K562 (cell line): ENCODE results near the gene GNRH2. TPM values are rescaled to one million over a fixed set of nuclear protein-coding genes. Genes with fewer than 3 reads are reported as not detected.

Experiments used
- ATAC-seq: fragments of 200-7000 bp; cut with Tn5 transposase; 3 replicates; pipeline ENCODE4 v1.9.1; 2020; ENCODE audit warnings: moderate library complexity
- BruUV-seq: library from RNA; stranded (reverse); fragments of 400-500 nt; replicated peaks from 2 replicates; lab custom pipeline; 2021; lab: Mats Ljungman, UMichigan
- CTCF ChIA-PET: fragments of 300-600 bp; formaldehyde crosslinking; extraction: SDS; loops from one replicate; lab custom pipeline; 2021; ENCODE audit warnings: low intra/inter-chr PET ratio; lab: Yijun Ruan, JAX
- POLR2A ChIA-PET: fragments of 300-600, 350-650 bp; sonication (Branson Sonifier 250); formaldehyde crosslinking; extraction: SDS; loops from one replicate; lab custom pipeline; 2021; ENCODE audit warnings: antibody characterized with exemption, inconsistent platforms; lab: Yijun Ruan, JAX
- DNase-seq, 4 experiments: peaks; one replicate each; pipeline versions ENCODE4 v3.0.0 to v3.0.0-alpha.2; 2011 to 2018; ENCODE audit warnings: low spot score in 3 of 4, mixed read lengths in 3 of 4; ENCODE audit errors: extremely low read depth in 1 of 4
- FAIRE-seq: peaks from 2 replicates; lab custom pipeline; 2011; peaks lifted over from hg19 to GRCh38; lab: Jason Lieb, UNC
- H2AFZ ChIP-seq: 2 replicates; pipeline ENCODE4 v1.6.0; 2011; ENCODE audit warnings: low read depth, low read length, control low read depth, inconsistent platforms
- H3K27ac ChIP-seq: fragments of 200-600 bp; 3 replicates; pipeline ENCODE4 v1.8.0; 2011; ENCODE audit warnings: low read depth, mild to moderate bottlenecking, control low read depth, inconsistent platforms, low read length, moderate library complexity, mixed read lengths; ENCODE audit errors: extremely low read depth
- H3K27me3 ChIP-seq, 2 experiments: fragments of 300-600 bp in 1 of 2; 2 replicates in 1 of 2; 3 replicates in 1 of 2; pipeline versions ENCODE4 v1.6.0 to v1.8.0; 2011; ENCODE audit warnings: inconsistent platforms in 2 of 2, low read length in 2 of 2, mild to moderate bottlenecking in 1 of 2, mixed read lengths in 1 of 2, moderate library complexity in 1 of 2; ENCODE audit not compliant: control insufficient read depth in 2 of 2, insufficient read depth in 2 of 2
- H3K36me3 ChIP-seq: fragments of 300-600 bp; 3 replicates; pipeline ENCODE4 v1.8.0; 2011; ENCODE audit warnings: mild to moderate bottlenecking, low read length, inconsistent platforms; ENCODE audit not compliant: control insufficient read depth, insufficient read depth
- H3K4me1 ChIP-seq, 2 experiments: fragments of 200-600 bp in 1 of 2; replicated peaks in 1 of 2; 2 replicates in 1 of 2; 3 replicates in 1 of 2; pipeline versions ENCODE4 v1.5.1 to v1.8.0; 2011; ENCODE audit warnings: inconsistent platforms in 2 of 2, low read length in 2 of 2, mild to moderate bottlenecking in 1 of 2, mixed read lengths in 1 of 2, moderate library complexity in 1 of 2; ENCODE audit not compliant: control insufficient read depth in 2 of 2, insufficient read depth in 2 of 2
- H3K4me2 ChIP-seq: 2 replicates; pipeline ENCODE4 v1.6.1; 2011; ENCODE audit warnings: low read length, control low read depth, inconsistent platforms, mixed read lengths; ENCODE audit not compliant: insufficient read depth
- H3K4me3 ChIP-seq: fragments of 200-600 bp; sonication (generic), shearing (Covaris generic); 2 replicates; pipeline ENCODE4 v1.5.1; 2016; ENCODE audit warnings: control low read depth, inconsistent platforms
- H3K79me2 ChIP-seq: fragments of 200-600 bp; 3 replicates; pipeline ENCODE4 v1.8.0; 2011; ENCODE audit warnings: low read length, inconsistent platforms; ENCODE audit not compliant: control insufficient read depth, insufficient read depth
- H3K9ac ChIP-seq, 2 experiments: 2 replicates each; pipeline versions ENCODE4 v1.6.0 to v1.6.1; 2011; ENCODE audit warnings: low read depth in 2 of 2, low read length in 2 of 2, control low read depth in 1 of 2, inconsistent platforms in 1 of 2, mild to moderate bottlenecking in 1 of 2, mixed read lengths in 1 of 2; ENCODE audit not compliant: insufficient read depth in 1 of 2
- H3K9me1 ChIP-seq: one replicate; pipeline ENCODE4 v1.6.0; 2011; ENCODE audit warnings: inconsistent platforms, mild to moderate bottlenecking, low read length, moderate library complexity; ENCODE audit not compliant: control insufficient read depth, insufficient read depth
- H3K9me3 ChIP-seq: replicated peaks from 2 replicates; pipeline ENCODE4 v1.5.1; 2011; ENCODE audit warnings: low read depth, low read length, inconsistent platforms; ENCODE audit not compliant: control insufficient read depth, insufficient read depth
- H4K20me1 ChIP-seq: replicated peaks from 2 replicates; pipeline ENCODE4 v1.6.1; 2011; ENCODE audit warnings: low read length, inconsistent platforms, mixed read lengths; ENCODE audit not compliant: control insufficient read depth, insufficient read depth
- CBX3 ChIP-seq, 2 experiments: IDR thresholded peaks; 1 replicate in 1 of 2; 2 replicates in 1 of 2; pipeline ENCODE4 v1.6.1; 2012; ENCODE audit warnings: inconsistent platforms in 2 of 2, low read length in 2 of 2, borderline replicate concordance in 1 of 2, control low read depth in 1 of 2
- CBX8 ChIP-seq: fragments of 200-600 bp; sonication (generic); IDR thresholded peaks from 2 replicates; pipeline ENCODE4 v1.6.1; 2012; ENCODE audit warnings: borderline replicate concordance, mixed run types, low read depth, mild to moderate bottlenecking, moderate library complexity, mixed read lengths, low read length, control low read depth, inconsistent platforms; ENCODE audit not compliant: poor library complexity, severe bottlenecking; ENCODE audit errors: extremely low read depth
- EGR1 ChIP-seq: fragments of 450-650 bp; conservative IDR thresholded peaks from 2 replicates; pipeline ENCODE4 v1.6.1; 2017; ENCODE audit warnings: mild to moderate bottlenecking
- ERF ChIP-seq: fragments of 450-650 bp; formaldehyde crosslinking; IDR thresholded peaks from 2 replicates; pipeline ENCODE4 v1.4.0; 2020; ENCODE audit warnings: mild to moderate bottlenecking, mixed read lengths
- FIP1L1 ChIP-seq: fragments of 200-400 bp; formaldehyde crosslinking; IDR thresholded peaks from 2 replicates; pipeline ENCODE4 v1.6.1; 2018; ENCODE audit warnings: mild to moderate bottlenecking, low read depth, low read length; ENCODE audit not compliant: poor library complexity, severe bottlenecking
- GTF2F1 ChIP-seq: IDR thresholded peaks from 2 replicates; pipeline ENCODE4 v1.6.1; 2011; ENCODE audit warnings: low read depth, low read length, improper control_type of control experiment
- RNF2 ChIP-seq: sonication (generic); IDR thresholded peaks from 2 replicates; pipeline ENCODE4 v1.6.1; 2016
- SAFB ChIP-seq: fragments of 200-400 bp; formaldehyde crosslinking; IDR thresholded peaks from 2 replicates; pipeline ENCODE4 v1.6.1; 2017; ENCODE audit warnings: low read depth, low read length, borderline replicate concordance
- SLC30A9 ChIP-seq: fragments of 250-450 bp; sonication (Bioruptor Pico); IDR thresholded peaks from 2 replicates; pipeline ENCODE4 v1.8.0; 2022; ENCODE audit warnings: mild to moderate bottlenecking, moderate library complexity
- SMAD2 ChIP-seq: fragments of 150-350 bp; IDR thresholded peaks from 2 replicates; pipeline ENCODE4 v1.6.1; 2014; ENCODE audit warnings: low read depth, mild to moderate bottlenecking, low read length
- ZNF174 ChIP-seq: fragments of 250-450 bp; sonication (Bioruptor Pico); IDR thresholded peaks from 2 replicates; pipeline ENCODE4 v1.4.0; 2020; ENCODE audit warnings: mild to moderate bottlenecking
- WGBS: fragments of 100-300 bp; shearing (Covaris generic); methylation state at CpG from one replicate; pipeline ENCODE4 v1.1.6; 2016; ENCODE audit warnings: low coverage, mixed read lengths; ENCODE audit not compliant: insufficient coverage; ENCODE audit errors: missing lambda C conversion rate; 5-methylcytosine and 5-hydroxymethylcytosine counted together
- in situ Hi-C: fragments of 300-500 bp; cut with MboI; formaldehyde crosslinking; loops from 4 replicates; pipeline ENCODE4 v1.15.0; 2018; ENCODE audit warnings: inconsistent platforms, mixed read lengths
- intact Hi-C: fragments of 100-400 bp; cut with micrococcal nuclease; formaldehyde crosslinking; loops from 2 replicates; pipeline ENCODE4 v1.14.2; 2022
- polyA plus RNA-seq, 8 experiments: library from polyadenylated mRNA; depleted of rRNA in 4 of 8; stranded (reverse) in 5 of 8; unstranded in 3 of 8; fragments of >200 nt; fragmentation: Nextera tagmentation in 2 of 8; fragmentation: Illumina TruSeq in 1 of 8; extraction: Ambion mirVana in 2 of 8; extraction: Trizol in 1 of 8; gene quantifications; 2 replicates each; pipeline versions ENCODE4 v1.2.1 to v1.2.3, GENCODE V29; 2011 to 2014; ENCODE audit warnings: inconsistent platforms in 1 of 8, missing spikeins in 1 of 8
- total RNA-seq, 7 experiments: library from RNA; depleted of rRNA in 6 of 7; stranded (reverse); fragments of >200 nt in 6 of 7; fragmentation: Illumina TruSeq in 2 of 7; extraction: Trizol in 2 of 7; gene quantifications; 2 replicates each; pipeline versions ENCODE4 v1.2.1 to v1.2.3, GENCODE V29; 2011 to 2021; ENCODE audit warnings: low replicate concordance in 1 of 7
- TF ChIP-seq, protein P1 (sequence below), 2 experiments: fragments of 150-350 bp in 1 of 2; IDR thresholded peaks; 2 replicates each; pipeline ENCODE4 v1.6.1; 2012 to 2016; ENCODE audit warnings: low read depth in 2 of 2, low read length in 2 of 2, mild to moderate bottlenecking in 1 of 2, moderate library complexity in 1 of 2
- TF ChIP-seq, protein P2 (sequence below): fragments of 250-450 bp; sonication (Bioruptor Pico); IDR thresholded peaks from 2 replicates; pipeline ENCODE4 v1.5.0; 2022; ENCODE audit warnings: mild to moderate bottlenecking
- TF ChIP-seq, protein P3 (sequence below): sonication (generic); formaldehyde crosslinking; IDR thresholded peaks from 2 replicates; pipeline ENCODE4 v1.8.1; 2023; ENCODE audit warnings: mild to moderate bottlenecking, missing genetic modification reagents

The GNRH2 gene
- total and polyA plus RNA-seq, 9 of the 15 experiments (the other 6 are each of a cell fraction or from before 2014, with no cell fraction given): 0.11 to 0.50 (median 0.24) TPM; not detected in 5

DNA sequence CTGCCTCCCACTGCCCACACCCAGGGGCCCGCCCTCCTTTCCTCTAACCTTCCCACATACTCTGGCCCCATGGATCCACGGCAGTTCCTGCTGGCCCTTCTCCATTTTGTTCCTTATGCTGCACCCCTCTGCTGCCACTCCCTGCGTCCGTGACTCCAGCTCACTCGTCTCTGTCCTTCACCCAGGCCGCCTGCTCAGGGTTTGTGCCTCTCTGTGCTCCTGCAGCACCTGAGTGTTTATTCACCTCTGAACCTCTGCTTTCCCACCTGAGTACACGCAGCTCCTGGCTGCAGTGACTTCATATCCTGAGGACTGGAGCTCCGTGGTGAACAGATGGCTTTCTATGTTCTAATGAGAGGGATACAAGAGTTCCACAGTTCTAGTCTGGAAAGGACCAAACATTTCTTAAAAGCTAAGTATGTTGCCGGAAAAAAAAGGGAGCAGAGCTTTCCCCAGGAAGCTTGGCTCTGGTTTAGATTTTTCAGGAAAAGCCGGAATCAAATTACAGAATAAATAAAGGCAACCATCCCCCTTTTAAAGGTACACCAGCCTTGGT is 1.5 kb upstream of the GNRH2 start:
- Histone ChIP-seq H3K9ac (peak overlapping the region in 1 of 2 experiments; percentile 52; a peak in 1 of 4 replicates), H3K9me3 (no peaks in the 10 kb centered on the region), H2AFZ (no peak overlapping the region), H3K9me1 (no peaks in the 10 kb centered on the region), H3K79me2 (peaks cover 11% of the 10 kb centered on the region), H4K20me1 (no peaks in the 10 kb centered on the region), H3K27ac (no peak overlapping the region), H3K4me3 (no peak overlapping the region), H3K27me3 (no peaks in the 10 kb centered on the region), H3K4me1 (peaks cover 15 to 21% of the 10 kb centered on the region in 2 experiments; a peak in 4 of 5 replicates), H3K36me3 (peaks cover 41% of the 10 kb centered on the region; the same call in 2 of the 3 replicates), H3K4me2 (no peak overlapping the region)
- FAIRE-seq (no peak), ATAC-seq (no peak), DNase-seq (no peak)
- WGBS: 76% methylated on average over 8 of the region's 10 CpGs
- intact Hi-C loops (no loop called here), in situ Hi-C loops (no loop called here)
- POLR2A ChIA-PET: interaction anchor here (0.6 kb wide), 1 partner anchor 27 kb away, joined by 3 read pairs; no protein-coding TSS in a partner anchor
- no TSS peak for BruUV-seq
- CTCF ChIA-PET: no interaction called here
- no peak for TF ChIP-seq GTF2F1
- TF ChIP-seq CBX8: no peak
- TF ChIP-seq RNF2: no peak
- TF ChIP-seq FIP1L1: no peak
- no peak for TF ChIP-seq SMAD2
- TF ChIP-seq, protein P1, sequence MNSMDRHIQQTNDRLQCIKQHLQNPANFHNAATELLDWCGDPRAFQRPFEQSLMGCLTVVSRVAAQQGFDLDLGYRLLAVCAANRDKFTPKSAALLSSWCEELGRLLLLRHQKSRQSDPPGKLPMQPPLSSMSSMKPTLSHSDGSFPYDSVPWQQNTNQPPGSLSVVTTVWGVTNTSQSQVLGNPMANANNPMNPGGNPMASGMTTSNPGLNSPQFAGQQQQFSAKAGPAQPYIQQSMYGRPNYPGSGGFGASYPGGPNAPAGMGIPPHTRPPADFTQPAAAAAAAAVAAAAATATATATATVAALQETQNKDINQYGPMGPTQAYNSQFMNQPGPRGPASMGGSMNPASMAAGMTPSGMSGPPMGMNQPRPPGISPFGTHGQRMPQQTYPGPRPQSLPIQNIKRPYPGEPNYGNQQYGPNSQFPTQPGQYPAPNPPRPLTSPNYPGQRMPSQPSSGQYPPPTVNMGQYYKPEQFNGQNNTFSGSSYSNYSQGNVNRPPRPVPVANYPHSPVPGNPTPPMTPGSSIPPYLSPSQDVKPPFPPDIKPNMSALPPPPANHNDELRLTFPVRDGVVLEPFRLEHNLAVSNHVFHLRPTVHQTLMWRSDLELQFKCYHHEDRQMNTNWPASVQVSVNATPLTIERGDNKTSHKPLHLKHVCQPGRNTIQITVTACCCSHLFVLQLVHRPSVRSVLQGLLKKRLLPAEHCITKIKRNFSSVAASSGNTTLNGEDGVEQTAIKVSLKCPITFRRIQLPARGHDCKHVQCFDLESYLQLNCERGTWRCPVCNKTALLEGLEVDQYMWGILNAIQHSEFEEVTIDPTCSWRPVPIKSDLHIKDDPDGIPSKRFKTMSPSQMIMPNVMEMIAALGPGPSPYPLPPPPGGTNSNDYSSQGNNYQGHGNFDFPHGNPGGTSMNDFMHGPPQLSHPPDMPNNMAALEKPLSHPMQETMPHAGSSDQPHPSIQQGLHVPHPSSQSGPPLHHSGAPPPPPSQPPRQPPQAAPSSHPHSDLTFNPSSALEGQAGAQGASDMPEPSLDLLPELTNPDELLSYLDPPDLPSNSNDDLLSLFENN (IDR thresholded peaks at IDR 0.05; ENCODE audit: low read depth in 2 of 2, low read length in 2 of 2): no peak
- TF ChIP-seq, protein P2, sequence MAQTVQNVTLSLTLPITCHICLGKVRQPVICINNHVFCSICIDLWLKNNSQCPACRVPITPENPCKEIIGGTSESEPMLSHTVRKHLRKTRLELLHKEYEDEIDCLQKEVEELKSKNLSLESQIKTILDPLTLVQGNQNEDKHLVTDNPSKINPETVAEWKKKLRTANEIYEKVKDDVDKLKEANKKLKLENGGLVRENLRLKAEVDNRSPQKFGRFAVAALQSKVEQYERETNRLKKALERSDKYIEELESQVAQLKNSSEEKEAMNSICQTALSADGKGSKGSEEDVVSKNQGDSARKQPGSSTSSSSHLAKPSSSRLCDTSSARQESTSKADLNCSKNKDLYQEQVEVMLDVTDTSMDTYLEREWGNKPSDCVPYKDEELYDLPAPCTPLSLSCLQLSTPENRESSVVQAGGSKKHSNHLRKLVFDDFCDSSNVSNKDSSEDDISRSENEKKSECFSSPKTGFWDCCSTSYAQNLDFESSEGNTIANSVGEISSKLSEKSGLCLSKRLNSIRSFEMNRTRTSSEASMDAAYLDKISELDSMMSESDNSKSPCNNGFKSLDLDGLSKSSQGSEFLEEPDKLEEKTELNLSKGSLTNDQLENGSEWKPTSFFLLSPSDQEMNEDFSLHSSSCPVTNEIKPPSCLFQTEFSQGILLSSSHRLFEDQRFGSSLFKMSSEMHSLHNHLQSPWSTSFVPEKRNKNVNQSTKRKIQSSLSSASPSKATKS: no peak
- no peak for TF ChIP-seq ZNF174 (CRISPR knock-in tag)
- no peak for TF ChIP-seq CBX3 (IDR thresholded peaks at IDR 0.05; ENCODE audit: borderline replicate concordance in 1 of 2, low read length in 2 of 2)
- TF ChIP-seq SAFB: no peak
- TF ChIP-seq, protein P3, sequence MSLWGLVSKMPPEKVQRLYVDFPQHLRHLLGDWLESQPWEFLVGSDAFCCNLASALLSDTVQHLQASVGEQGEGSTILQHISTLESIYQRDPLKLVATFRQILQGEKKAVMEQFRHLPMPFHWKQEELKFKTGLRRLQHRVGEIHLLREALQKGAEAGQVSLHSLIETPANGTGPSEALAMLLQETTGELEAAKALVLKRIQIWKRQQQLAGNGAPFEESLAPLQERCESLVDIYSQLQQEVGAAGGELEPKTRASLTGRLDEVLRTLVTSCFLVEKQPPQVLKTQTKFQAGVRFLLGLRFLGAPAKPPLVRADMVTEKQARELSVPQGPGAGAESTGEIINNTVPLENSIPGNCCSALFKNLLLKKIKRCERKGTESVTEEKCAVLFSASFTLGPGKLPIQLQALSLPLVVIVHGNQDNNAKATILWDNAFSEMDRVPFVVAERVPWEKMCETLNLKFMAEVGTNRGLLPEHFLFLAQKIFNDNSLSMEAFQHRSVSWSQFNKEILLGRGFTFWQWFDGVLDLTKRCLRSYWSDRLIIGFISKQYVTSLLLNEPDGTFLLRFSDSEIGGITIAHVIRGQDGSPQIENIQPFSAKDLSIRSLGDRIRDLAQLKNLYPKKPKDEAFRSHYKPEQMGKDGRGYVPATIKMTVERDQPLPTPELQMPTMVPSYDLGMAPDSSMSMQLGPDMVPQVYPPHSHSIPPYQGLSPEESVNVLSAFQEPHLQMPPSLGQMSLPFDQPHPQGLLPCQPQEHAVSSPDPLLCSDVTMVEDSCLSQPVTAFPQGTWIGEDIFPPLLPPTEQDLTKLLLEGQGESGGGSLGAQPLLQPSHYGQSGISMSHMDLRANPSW: no peak
- no peak for TF ChIP-seq SLC30A9 (CRISPR knock-in tag)
- TF ChIP-seq ERF (CRISPR knock-in tag): no peak
- no peak for TF ChIP-seq EGR1
